Measurements from ENCODE around the gene UBE2E2. TPM values are rescaled to one million over a fixed set of nuclear protein-coding genes. Genes with fewer than 3 reads are reported as not detected.

Gene UBE2E2
- total RNA-seq, 1 experiment from 2014 or later, result 54.9 TPM

DNA sequence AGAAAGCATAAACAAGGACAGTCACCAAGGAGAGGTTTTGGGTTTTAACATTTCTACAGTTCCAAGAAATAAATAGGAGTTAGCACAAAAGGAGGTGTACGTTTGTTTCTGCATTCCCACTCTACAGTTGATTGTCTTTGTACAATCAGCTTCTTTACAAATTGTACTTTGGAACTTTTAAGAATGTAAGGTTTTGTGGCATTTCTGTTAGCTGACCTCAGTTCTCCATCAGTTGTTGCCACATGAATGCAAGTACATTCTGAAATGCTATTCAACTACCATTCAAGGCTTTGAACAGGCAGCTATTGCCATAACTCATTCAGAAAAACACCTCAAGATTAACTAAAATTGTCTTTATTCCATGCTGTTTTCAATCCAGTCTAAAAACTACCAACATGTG is 349.4 kb downstream of the UBE2E2 start (continued):
- no peak for TF ChIP-seq ZNF121 (CRISPR knock-in tag; IDR thresholded peaks at IDR 0.05)
- TF ChIP-seq, protein P1, sequence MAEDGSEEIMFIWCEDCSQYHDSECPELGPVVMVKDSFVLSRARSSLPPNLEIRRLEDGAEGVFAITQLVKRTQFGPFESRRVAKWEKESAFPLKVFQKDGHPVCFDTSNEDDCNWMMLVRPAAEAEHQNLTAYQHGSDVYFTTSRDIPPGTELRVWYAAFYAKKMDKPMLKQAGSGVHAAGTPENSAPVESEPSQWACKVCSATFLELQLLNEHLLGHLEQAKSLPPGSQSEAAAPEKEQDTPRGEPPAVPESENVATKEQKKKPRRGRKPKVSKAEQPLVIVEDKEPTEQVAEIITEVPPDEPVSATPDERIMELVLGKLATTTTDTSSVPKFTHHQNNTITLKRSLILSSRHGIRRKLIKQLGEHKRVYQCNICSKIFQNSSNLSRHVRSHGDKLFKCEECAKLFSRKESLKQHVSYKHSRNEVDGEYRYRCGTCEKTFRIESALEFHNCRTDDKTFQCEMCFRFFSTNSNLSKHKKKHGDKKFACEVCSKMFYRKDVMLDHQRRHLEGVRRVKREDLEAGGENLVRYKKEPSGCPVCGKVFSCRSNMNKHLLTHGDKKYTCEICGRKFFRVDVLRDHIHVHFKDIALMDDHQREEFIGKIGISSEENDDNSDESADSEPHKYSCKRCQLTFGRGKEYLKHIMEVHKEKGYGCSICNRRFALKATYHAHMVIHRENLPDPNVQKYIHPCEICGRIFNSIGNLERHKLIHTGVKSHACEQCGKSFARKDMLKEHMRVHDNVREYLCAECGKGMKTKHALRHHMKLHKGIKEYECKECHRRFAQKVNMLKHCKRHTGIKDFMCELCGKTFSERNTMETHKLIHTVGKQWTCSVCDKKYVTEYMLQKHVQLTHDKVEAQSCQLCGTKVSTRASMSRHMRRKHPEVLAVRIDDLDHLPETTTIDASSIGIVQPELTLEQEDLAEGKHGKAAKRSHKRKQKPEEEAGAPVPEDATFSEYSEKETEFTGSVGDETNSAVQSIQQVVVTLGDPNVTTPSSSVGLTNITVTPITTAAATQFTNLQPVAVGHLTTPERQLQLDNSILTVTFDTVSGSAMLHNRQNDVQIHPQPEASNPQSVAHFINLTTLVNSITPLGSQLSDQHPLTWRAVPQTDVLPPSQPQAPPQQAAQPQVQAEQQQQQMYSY (CRISPR knock-in tag; IDR thresholded peaks at IDR 0.05), result no peak
- TF ChIP-seq CTCF (IDR thresholded peaks at IDR 0.05), result no peak
- no peak for TF ChIP-seq MAX (CRISPR knock-in tag; IDR thresholded peaks at IDR 0.05)
- TF ChIP-seq ZNF281 (CRISPR knock-in tag; IDR thresholded peaks at IDR 0.05), result no peak

DNA sequence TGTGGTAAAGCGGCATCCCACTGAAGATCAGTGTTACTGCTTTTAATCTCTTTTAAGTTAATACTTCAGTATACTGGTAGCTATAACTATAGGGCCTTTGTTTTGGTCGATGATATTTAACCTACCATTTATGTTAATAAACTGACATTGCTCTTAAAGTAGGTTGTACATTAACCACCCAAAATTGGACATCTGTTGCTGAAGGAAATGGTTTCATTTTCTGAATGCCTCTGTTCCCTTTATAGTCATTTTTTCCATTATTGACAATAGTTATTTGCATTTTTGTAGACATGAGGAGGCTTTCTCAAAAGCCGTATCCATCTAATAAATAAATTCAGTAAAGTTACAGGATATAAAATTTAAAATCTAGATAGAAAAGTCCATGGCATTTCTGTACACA is 350.2 kb downstream of the UBE2E2 start:
- POLR2A ChIA-PET, result no interaction called here
- CTCF ChIA-PET, result no interaction called here
- no peak overlapping the region for H3K4me3 Mint-ChIP-seq
- DNase-seq (ENCODE audit: low spot score) (no peak), ATAC-seq (no peak)
- H3K4me1 Mint-ChIP-seq, result no peaks in the 10 kb centered on the region
- H3K36me3 Mint-ChIP-seq, result no peaks in the 10 kb centered on the region
- no peak overlapping the region for H3K27ac Mint-ChIP-seq
- H3K27me3 Mint-ChIP-seq (ENCODE audit: low read depth), result no peaks in the 10 kb centered on the region
- TF ChIP-seq, protein P2, sequence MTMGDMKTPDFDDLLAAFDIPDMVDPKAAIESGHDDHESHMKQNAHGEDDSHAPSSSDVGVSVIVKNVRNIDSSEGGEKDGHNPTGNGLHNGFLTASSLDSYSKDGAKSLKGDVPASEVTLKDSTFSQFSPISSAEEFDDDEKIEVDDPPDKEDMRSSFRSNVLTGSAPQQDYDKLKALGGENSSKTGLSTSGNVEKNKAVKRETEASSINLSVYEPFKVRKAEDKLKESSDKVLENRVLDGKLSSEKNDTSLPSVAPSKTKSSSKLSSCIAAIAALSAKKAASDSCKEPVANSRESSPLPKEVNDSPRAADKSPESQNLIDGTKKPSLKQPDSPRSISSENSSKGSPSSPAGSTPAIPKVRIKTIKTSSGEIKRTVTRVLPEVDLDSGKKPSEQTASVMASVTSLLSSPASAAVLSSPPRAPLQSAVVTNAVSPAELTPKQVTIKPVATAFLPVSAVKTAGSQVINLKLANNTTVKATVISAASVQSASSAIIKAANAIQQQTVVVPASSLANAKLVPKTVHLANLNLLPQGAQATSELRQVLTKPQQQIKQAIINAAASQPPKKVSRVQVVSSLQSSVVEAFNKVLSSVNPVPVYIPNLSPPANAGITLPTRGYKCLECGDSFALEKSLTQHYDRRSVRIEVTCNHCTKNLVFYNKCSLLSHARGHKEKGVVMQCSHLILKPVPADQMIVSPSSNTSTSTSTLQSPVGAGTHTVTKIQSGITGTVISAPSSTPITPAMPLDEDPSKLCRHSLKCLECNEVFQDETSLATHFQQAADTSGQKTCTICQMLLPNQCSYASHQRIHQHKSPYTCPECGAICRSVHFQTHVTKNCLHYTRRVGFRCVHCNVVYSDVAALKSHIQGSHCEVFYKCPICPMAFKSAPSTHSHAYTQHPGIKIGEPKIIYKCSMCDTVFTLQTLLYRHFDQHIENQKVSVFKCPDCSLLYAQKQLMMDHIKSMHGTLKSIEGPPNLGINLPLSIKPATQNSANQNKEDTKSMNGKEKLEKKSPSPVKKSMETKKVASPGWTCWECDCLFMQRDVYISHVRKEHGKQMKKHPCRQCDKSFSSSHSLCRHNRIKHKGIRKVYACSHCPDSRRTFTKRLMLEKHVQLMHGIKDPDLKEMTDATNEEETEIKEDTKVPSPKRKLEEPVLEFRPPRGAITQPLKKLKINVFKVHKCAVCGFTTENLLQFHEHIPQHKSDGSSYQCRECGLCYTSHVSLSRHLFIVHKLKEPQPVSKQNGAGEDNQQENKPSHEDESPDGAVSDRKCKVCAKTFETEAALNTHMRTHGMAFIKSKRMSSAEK (CRISPR knock-in tag; IDR thresholded peaks at IDR 0.05; ENCODE audit: borderline replicate concordance), result no peak
- no peak for TF ChIP-seq HMGXB4 (CRISPR knock-in tag; IDR thresholded peaks at IDR 0.05)
- TF ChIP-seq ZNF396 (CRISPR knock-in tag; IDR thresholded peaks at IDR 0.05; ENCODE audit: borderline replicate concordance), result no peak
- no peak for TF ChIP-seq IRF2 (CRISPR knock-in tag; IDR thresholded peaks at IDR 0.05; ENCODE audit: borderline replicate concordance, low read depth)
- TF ChIP-seq, protein P3, sequence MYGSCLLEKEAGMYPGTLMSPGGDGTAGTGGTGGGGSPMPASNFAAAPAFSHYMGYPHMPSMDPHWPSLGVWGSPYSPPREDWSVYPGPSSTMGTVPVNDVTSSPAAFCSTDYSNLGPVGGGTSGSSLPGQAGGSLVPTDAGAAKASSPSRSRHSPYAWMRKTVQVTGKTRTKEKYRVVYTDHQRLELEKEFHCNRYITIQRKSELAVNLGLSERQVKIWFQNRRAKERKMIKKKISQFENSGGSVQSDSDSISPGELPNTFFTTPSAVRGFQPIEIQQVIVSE (CRISPR knock-in tag; IDR thresholded peaks at IDR 0.05; ENCODE audit: borderline replicate concordance), result no peak
- no peak for TF ChIP-seq SOX15 (CRISPR knock-in tag; IDR thresholded peaks at IDR 0.05)
- TF ChIP-seq MAX (CRISPR knock-in tag; IDR thresholded peaks at IDR 0.05), result no peak
- TF ChIP-seq ZNF138 (CRISPR knock-in tag; conservative IDR thresholded peaks at IDR 0.05), result no peak
- TF ChIP-seq, protein P4, sequence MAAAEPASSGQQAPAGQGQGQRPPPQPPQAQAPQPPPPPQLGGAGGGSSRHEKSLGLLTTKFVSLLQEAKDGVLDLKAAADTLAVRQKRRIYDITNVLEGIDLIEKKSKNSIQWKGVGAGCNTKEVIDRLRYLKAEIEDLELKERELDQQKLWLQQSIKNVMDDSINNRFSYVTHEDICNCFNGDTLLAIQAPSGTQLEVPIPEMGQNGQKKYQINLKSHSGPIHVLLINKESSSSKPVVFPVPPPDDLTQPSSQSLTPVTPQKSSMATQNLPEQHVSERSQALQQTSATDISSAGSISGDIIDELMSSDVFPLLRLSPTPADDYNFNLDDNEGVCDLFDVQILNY (CRISPR knock-in tag; IDR thresholded peaks at IDR 0.05), result no peak
- no peak for TF ChIP-seq TEAD4 (CRISPR knock-in tag; IDR thresholded peaks at IDR 0.05)
- H3K9me3 Mint-ChIP-seq, result no peaks in the 10 kb centered on the region

All from WTC11 (cell line).